GM20431 (cell line): ENCODE data around the gene MED26.

Source experiments
- in situ Hi-C: fragments of 300-500 bp; cut with MseI, MboI; formaldehyde crosslinking; loops from one replicate; pipeline ENCODE4 v1.15.0; 2020; ENCODE audit warnings: low sequenced_read_pairs; ENCODE audit not compliant: unreplicated experiment

MED26 gene

DNA sequence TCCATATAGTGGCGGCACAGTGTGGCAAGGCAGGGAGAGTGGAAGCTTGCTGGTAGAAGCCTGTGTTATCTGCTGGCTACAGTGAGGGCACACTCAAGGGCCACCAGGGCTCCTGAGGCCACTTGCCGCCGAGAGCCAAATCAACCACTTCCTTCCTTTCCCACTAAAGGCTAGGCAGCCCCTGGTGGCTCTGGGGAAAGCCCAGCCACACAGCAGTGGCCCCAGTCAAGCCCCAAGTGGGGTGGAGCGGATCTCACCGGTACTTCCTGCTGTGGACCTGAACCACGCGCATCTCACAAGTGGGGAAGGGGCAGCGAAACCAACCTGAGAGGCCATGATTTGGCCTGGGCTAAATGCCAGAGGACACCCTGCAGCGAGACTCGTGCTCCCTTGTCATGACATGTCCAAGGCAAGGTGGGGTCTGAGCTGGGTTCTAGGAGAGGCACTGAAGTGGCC is 33.8 kb downstream of the MED26 start:
- in situ Hi-C loops, result no loop called here

DNA sequence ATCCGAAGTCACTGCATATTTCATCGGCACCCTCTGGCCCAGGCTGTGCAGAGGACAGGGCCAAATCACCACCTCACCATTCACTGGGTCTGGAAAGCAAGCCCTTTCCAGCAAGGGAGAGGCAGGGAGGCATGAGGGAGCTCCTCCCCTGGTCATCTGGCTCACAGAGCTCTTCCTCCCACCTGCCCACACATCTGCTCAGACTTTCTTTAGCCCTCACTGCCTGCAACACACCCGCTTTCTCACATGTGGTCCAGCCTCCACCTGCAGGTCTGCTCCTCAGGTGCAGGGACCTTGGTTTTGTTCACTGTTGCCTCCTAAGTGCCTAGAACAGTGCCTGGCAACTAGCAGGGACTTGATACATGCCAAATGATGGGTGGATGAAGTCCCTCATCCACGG is 34.8 kb downstream of the MED26 start:
- in situ Hi-C loops, result no loop called here

GRCh38 chr19:16591803-16592556 is 36.0 kb downstream of the MED26 start:
- in situ Hi-C loops, result no loop called here

- in situ Hi-C loops, result no loop called here
These were observed 36.9 kb downstream of the MED26 start for GRCh38 chr19:16590876-16591802.

DNA sequence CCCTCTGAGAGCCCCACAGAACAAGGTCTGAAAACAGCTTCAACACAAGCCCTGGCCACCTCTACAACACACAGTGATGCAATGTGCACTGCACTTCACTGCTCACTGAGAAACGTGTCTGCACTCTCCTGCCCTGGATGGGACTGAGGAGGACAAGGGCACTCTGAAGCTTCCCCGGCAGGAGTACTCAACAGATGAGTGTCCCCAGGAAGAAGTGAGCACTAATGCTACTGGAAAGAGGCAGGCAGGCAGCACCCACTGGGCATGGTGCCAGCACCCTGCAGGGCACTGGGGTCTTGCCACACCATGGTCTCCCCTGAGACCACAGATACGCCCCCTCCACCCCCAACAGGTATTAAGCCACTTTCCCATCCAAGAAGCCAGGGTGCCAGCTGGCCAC is 38.1 kb downstream of the MED26 start:
- in situ Hi-C loops, result no loop called here

DNA sequence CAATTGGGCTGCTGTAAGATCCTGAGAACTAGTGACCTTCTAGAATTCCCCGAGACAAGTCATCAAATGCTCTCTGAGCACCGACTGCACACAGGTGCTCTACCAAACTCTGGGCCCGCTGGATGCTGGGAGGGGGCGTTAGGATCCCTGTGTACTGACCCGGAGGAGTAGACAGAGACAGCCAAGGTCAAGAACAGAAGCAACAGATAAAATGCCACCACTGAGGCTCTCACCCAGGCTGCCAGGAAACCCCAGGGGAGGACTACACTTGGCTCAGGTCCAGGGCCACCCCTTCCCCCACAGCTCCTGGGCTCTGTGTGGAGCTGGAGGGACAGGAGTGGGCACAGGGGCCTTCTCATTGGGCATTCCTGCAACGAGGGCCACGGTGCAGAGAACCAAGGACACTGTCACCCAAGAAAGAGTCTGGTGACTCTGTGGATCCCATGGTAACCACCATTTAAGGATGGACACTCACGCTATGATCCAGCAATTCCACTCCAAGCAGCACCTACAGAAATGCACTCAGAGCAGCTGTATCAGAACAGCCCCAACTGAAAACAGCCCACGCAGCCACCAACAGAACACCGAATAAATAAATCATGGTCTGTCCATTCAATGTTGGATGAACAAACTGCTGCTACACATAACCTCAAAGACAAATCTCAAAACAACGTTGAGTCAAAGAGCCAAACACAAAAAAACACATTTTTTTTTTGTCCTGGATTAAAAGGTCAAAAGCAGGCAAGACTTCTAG is 39.0 kb downstream of the MED26 start:
- in situ Hi-C loops, result no loop called here

DNA sequence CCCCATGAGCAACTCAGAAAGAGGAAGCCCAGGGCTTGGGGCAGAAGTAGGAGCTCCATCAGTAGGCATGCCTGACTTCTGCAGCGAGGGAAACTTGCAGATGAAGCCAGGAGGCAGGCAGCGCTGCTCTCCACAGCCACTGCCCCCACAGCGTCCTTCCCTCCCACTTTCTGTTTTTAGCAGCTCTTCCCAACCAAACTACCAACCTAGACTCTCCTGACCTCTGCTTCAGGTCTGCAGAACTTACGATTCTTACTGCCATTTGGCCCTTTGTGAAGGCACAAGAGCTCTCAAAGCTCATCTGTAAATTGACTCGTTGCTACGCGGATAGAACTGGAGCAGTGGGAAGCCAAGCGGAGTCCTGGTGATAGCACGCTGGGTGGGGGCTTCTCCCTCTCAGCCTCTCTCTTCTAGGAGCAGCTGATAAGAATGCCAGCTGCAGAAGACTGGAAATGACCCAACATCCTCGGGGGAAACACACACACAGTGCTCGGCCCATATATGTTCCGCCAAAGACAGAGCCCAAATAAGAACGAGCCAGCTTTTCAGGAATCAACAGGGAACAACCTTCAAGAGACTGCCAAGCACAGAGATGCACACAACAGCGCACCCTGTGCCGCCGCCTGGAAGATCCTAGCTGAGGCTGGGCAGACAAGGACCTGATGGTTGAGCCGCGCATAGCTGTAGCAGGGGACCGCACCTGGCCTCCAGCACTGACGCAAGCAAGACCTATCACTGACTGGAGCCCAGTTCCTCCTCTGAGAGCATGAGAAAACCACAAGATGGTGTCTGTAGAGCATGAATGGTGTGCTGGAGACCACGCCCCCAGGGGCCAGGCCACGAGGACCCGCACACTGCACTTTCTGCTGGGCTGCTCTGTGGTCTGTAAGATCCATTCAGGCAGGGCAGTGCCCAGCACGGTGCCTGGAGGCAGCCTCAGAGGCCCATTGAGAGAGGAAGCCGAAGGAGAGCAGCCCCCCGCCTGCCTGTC is 39.9 kb downstream of the MED26 start:
- in situ Hi-C loops, result no loop called here

GRCh38 chr19:16586991-16587832 is 40.8 kb downstream of the MED26 start:
- in situ Hi-C loops, result no loop called here

DNA sequence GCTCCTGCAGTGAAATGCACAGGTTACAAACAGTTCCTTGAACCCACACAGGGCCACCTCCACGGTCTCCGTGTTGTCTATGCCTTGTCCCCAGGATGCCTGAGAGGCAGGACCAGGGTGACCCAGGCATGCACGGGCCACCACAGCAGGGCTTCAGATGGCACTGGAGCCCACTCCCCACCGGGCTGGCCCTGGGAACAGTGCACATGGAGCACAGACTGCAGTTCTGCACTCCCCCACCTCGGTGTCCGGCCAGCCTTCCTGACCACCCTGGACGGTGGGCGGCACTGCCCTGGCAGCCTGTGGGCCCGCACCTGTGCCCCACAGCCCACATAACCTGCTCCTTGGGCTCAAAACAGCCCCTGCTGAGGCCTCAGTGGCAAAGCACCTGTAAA is 41.5 kb downstream of the MED26 start:
- in situ Hi-C loops, result no loop called here

DNA sequence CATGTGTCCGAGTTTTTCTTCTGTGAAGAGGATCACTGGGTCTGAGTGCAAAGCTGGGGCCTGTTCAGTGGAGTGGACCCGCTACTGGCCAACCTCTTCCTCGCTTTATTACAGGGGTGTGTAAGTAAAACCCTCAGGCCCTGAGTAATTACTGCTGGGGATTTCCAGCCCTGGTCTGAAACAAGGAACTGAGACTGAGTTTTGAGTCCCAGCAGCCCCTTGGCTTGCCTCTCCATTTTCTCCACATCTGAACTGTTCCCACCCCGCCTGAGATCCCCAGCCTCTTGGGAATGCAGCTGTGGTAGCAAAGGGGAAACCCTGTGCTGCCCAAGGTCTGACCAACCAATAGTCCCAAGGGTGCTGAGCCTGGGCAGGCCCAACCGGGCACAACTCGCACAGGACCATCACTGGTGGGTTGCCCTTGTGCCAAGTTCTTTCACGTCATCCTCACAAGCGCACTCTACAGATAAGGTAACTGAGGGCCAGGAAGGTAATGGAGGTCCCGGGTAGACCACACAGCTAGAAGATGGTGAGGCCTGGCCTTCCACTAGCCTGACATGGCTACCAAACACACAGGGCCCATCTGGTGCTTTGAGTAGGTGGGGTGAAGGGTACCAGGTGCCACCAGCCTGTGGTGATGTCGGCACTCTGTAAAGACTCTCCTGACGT is 42.1 kb downstream of the MED26 start:
- in situ Hi-C loops, result no loop called here

DNA sequence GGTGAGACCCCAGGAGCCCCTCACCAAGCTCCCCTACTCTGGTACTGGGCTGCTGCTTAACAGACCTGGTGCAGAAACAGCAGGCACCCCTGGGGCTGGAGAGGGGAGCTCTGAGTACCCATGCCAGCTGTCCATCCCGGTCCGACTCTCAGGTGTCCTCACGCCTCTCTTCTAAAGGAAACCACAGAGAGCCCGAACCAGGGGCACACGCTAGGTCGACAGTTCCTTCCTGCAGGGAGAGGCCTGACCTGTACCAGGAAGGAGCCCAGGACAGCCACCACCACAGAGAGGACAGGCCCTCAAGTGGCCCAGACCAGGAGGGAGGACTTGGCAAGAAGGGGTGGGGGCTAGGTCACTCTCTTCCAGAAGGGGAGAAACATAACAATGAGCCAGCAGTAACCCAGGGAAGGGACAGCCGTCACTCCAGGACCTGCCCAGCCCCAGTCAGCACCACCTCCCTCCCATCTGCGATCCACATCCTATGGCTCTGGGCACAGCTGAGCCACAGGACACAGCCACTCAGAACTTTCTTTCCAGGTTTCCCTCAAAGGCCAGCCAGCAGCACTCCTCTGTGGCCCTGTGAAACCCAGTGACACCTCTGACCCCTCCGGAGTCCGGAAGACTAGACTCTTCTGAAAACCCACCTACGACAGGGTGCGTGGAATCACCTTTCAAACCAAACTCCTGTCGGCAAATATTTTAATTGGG is 42.8 kb downstream of the MED26 start:
- in situ Hi-C loops, result no loop called here

DNA sequence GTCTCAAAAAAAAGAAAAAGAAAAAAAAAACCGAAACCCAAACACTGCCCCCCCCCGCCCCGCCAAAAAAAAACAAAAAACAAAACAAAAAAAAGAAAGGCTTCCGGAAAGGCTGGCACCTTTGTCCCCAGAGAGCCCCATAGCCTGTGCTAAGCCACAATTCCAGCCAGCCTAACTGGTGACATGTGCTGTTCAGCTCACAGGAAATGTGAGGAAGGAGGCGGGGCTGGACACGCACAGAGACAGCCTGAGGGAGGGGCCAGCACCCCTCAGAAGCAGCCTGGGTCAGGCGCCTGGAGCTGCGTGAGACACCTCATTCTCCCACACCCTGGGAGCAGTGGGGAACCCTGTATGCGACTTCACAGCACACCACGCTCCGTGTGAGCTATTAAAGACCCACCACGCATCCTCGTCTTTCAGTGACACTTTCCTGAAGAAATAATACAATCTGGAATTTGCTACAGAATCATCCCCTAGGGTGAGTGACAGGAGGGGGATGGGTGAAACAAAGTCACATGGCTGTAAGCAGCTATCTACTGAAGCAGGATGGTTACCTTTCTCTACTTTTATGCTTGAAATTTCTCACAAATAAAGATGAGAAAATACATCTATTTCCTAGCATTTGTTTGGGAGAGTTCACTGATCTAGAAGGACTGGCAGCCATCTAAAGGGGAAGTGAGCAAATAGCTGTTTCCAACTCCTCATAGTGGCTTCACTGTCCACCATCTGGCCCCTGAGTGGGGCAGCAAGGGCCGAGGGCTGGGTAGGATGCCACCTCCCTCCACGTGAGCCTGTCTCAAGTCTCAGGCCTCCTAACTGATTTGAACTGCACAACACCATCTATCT is 43.5 kb downstream of the MED26 start:
- in situ Hi-C loops, result no loop called here

DNA sequence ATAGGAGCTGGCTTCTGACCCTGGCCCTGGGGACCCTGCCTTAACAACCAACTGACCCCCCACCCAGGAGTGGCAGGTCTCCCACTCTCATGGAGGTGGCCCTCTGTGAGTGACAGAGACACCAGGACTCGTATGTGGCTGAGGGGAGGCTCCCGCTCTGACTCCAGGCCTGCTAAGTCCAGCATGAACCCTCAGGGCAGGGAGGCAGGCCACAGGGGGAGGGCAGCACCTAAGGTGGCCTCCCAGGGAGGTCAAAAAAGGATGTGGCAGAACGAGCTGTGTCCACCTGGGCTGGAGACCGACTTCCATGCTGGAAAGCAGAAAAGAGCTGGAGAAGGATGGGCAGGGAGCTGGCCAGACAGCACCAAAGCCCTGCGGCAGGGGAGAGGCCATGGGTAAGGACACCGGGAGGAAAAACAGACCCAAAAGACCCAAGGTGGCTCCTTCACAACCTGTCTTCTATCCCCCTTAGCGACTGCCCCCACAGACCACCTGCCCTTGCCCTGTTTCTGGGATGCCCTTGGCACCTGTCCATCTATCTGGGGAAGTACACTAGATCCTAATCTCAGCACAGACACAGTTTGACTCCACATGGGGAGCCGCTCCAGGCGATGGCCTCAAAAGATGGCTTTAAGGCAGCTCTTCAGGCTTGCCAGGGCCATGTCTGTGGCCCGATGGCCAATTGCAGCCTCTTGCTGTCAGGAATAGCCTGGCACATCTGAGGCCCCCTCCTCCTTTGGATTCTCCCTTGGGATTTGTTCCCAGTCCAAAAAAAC is 45.3 kb downstream of the MED26 start:
- in situ Hi-C loops, result no loop called here

DNA sequence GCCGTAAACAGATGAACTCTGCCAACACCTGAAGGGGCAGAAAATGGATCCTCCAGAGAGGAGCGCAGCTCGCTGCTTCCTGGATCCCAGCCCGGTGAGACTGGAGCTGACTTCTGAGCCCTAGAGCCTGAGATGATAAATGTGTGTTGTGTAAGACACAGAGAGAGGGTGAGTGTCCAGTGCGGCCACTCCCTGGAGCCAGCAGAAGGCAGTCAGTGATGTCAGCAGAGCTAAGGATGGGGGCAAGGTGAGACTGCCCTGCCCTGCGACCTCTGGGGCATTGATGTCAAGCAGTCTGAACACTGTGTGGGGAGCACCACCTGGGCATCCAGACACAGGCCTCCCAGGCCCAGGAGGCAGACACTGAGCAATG is 46.0 kb downstream of the MED26 start:
- in situ Hi-C loops, result no loop called here

- in situ Hi-C loops, result no loop called here
These were observed 46.6 kb downstream of the MED26 start for GRCh38 chr19:16581145-16581970.
